Sigmoid colon (tissue), 3 donors: ENCODE measurements around the gene DGKH.

ENCODE experiments used
- CTCF ChIP-seq, 4 experiments: fragments of 450-650 bp in 3 of 4; fragments of 200-600 bp in 1 of 4; IDR thresholded peaks; one replicate each; pipeline ENCODE4 v1.5.1; 2016 to 2019; ENCODE audit warnings: antibody characterized with exemption in 4 of 4, mild to moderate bottlenecking in 3 of 4, moderate library complexity in 2 of 4
- POLR2A ChIP-seq, 2 donors: fragments of 450-650 bp; IDR thresholded peaks; one replicate each; pipeline ENCODE4 v1.6.1; 2016; ENCODE audit warnings: antibody characterized with exemption in 2 of 2, mild to moderate bottlenecking in 2 of 2, moderate library complexity in 2 of 2

- TF ChIP-seq POLR2A (IDR thresholded peaks at IDR 0.05) (no peak), CTCF (IDR thresholded peaks at IDR 0.05) (no peak)
Observed at GRCh38 chr13:42048342-42048683, at the start of gene DGKH.
